Neural progenitor cell (in vitro differentiated cells): ENCODE data around the gene ZNF184.

Experiments
- CTCF ChIP-seq: fragments of 200-600 bp; sonication (generic); IDR thresholded peaks from 2 replicates; pipeline ENCODE4 v1.5.1; 2017; ENCODE audit warnings: antibody characterized with exemption, mild to moderate bottlenecking
- EZH2 ChIP-seq: fragments of 200-600 bp; sonication (generic); IDR thresholded peaks from 2 replicates; pipeline ENCODE4 v1.6.1; 2017; ENCODE audit warnings: antibody characterized with exemption, mild to moderate bottlenecking, moderate library complexity
- EZH2phosphoT487 ChIP-seq: fragments of 200-600 bp; sonication (generic); IDR thresholded peaks from 2 replicates; pipeline ENCODE4 v1.6.1; 2017; ENCODE audit warnings: antibody characterized with exemption

DNA sequence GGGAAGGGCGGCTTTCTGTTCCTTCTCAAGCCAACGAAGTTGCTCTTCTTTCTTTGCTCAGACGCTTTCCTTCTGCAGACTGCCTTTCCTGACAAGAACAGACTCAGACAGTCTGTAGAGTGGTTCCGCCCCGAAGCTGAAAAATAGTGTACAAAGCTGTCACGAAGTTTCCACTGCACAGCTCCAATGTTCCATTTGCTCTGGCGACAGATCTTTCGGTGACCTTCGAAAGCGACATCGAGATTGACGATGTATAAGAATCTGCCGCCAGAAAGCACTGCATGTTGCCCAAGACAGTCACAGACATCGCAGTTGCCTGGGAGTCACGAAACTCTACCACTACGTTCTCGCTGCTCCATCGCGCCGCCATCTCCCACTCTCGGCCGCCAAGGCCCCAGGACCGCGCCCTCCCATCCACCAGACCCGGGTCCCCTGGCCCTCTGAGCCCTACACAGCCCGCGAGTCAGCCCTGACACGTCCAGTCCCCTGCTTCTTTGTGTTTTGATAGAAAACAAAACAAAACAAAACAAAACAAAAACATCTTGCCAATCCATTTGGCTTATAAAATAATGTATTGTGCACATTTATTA, 42.1 kb upstream of the ZNF184 start:
- TF ChIP-seq CTCF (no peak), EZH2phosphoT487 (no peak), EZH2 (no peak)
